Left colon (tissue), 2 donors: ENCODE results near the gene TNS4. TPM values are rescaled to one million over a fixed set of nuclear protein-coding genes. Genes with fewer than 3 reads are reported as not detected.

ENCODE experiments used
- ATAC-seq: fragments of 200-7000 bp; cut with Tn5 transposase; one replicate; pipeline ENCODE4 v1.9.1; 2020; ENCODE audit warnings: mild to moderate bottlenecking, moderate library complexity
- DNase-seq, 2 donors: peaks; one replicate each; pipeline ENCODE4 v3.0.0-alpha.2; 2020
- intact Hi-C, 2 donors: fragments of 100-400 bp; cut with DNase I in 1 of 2; cut with micrococcal nuclease in 1 of 2; formaldehyde crosslinking; loops; one replicate each; pipeline versions ENCODE4 v1.11.2 to v1.14.0; 2022; cut with DNase I, micrococcal nuclease
- total RNA-seq, 2 donors: library from RNA; stranded (reverse); fragmentation: NEBNext Ultra II Directional; extraction: Animal tissue kit (Norgen Biotek cat#: 25700); gene quantifications; one replicate each; pipeline ENCODE4 v1.2.1, GENCODE V29; 2021
- donor health status: DM: no; HTN: no; CAD: no.
- donor health status: DM: yes; HTN: yes; CAD: no.

Gene TNS4
- total RNA-seq, 2 donors from 2014 or later = 2.5 to 10.5 TPM

- peak in 1 of 2 donors; percentile 27 for DNase-seq
Measured at GRCh38 chr17:40500709-40501108, 714 bp downstream of the TNS4 start.

GRCh38 chr17:40500190-40500589, 1.2 kb downstream of the TNS4 start:
- no peak for ATAC-seq
- no peak for DNase-seq
- intact Hi-C loops = no loop called here

More at GRCh38 chr17:40500709-40501108, 714 bp downstream of the TNS4 start:
- no peak for ATAC-seq
- intact Hi-C loops = no loop called here

GRCh38 chr17:40499551-40500189, 1.8 kb downstream of the TNS4 start:
- ATAC-seq (peak; percentile 80), DNase-seq (peak; percentile 94 to 95)
- intact Hi-C loops = no loop called here

GRCh38 chr17:40498281-40499084, 2.9 kb downstream of the TNS4 start:
- ATAC-seq (peak; percentile 50), DNase-seq (no peak)
- intact Hi-C loops = no loop called here

- intact Hi-C loops = no loop called here
- DNase-seq (no peak), ATAC-seq (no peak)
Measured at GRCh38 chr17:40497695-40498094, 3.7 kb downstream of the TNS4 start.

GRCh38 chr17:40496634-40497420, 4.6 kb downstream of the TNS4 start:
- no peak for ATAC-seq
- DNase-seq = no peak
- intact Hi-C loops = no loop called here

GRCh38 chr17:40496170-40496569, 5.3 kb downstream of the TNS4 start:
- ATAC-seq = no peak
- DNase-seq = no peak
- intact Hi-C loops = no loop called here

GRCh38 chr17:40495140-40495539, 6.3 kb downstream of the TNS4 start:
- DNase-seq (no peak), ATAC-seq (no peak)
- intact Hi-C loops = no loop called here

- DNase-seq (no peak), ATAC-seq (no peak)
- intact Hi-C loops = no loop called here
Measured at GRCh38 chr17:40493697-40494096, 7.7 kb downstream of the TNS4 start.

- peak in 1 of 2 donors; percentile 71 for DNase-seq
- peak; percentile 71 for ATAC-seq
- intact Hi-C loops = no loop called here
Measured at GRCh38 chr17:40491486-40491885, 9.9 kb downstream of the TNS4 start.

GRCh38 chr17:40490982-40491381, 10.4 kb downstream of the TNS4 start:
- ATAC-seq (peak; percentile 78), DNase-seq (no peak)
- intact Hi-C loops = no loop called here

GRCh38 chr17:40490289-40490853, 11.1 kb downstream of the TNS4 start:
- DNase-seq (peak; percentile 77 to 87), ATAC-seq (peak; percentile 76)
- intact Hi-C loops = no loop called here

GRCh38 chr17:40487371-40488020, 13.9 kb downstream of the TNS4 start:
- intact Hi-C loops = no loop called here
- DNase-seq (no peak), ATAC-seq (no peak)

- DNase-seq (no peak), ATAC-seq (no peak)
- intact Hi-C loops = no loop called here
Measured at GRCh38 chr17:40486522-40487370, 14.7 kb downstream of the TNS4 start.

GRCh38 chr17:40485851-40486521, 15.4 kb downstream of the TNS4 start:
- intact Hi-C loops = no loop called here
- DNase-seq (no peak), ATAC-seq (no peak)

GRCh38 chr17:40484973-40485530, 16.4 kb downstream of the TNS4 start:
- ATAC-seq = no peak
- intact Hi-C loops = loop anchor here in 1 of 2 donors (5.0 kb wide), 1 partner anchor 48 kb away; no protein-coding TSS in a partner anchor

More at GRCh38 chr17:40484973-40485530, 16.4 kb downstream of the TNS4 start:
- DNase-seq = no peak
